Epithelial cell of esophagus (primary cell): ENCODE data around the gene KIF11.

Source experiments
- DNase-seq: peaks from one replicate; pipeline ENCODE4 v3.0.0; 2010; ENCODE audit warnings: low read depth
- H3K4me3 ChIP-seq: 2 replicates; pipeline ENCODE4 v1.5.1; 2011; ENCODE audit warnings: mild to moderate bottlenecking, low read length, control low read depth
- TF ChIP-seq, protein P1 (sequence below): IDR thresholded peaks from 2 replicates; pipeline ENCODE4 v1.5.1; 2011; ENCODE audit warnings: low read depth, mild to moderate bottlenecking, low read length, control low read depth, inconsistent platforms; ENCODE audit not compliant: insufficient read depth; ENCODE audit errors: missing control alignments

Gene KIF11

DNA sequence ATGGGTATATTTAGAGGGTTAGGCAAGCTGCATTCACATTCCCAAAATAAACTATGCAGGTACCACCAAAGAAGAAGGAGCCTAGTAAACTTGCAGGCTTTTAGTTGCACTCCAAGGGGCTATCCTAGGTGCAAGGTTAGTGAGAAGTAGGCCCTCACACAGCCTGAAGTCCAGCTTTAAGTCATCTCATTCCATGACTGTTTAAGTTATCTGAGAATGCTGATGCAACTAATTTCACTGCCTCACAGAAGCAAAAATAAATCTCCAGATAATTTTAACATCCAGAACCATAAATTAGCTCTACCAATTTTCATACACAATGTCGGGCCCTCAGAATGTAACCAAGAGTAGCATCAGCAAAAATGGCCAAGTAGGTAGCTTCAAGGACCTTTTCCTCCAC, 62.5 kb downstream of the KIF11 start:
- no peak overlapping the region for H3K4me3 ChIP-seq
- DNase-seq: no peak

DNA sequence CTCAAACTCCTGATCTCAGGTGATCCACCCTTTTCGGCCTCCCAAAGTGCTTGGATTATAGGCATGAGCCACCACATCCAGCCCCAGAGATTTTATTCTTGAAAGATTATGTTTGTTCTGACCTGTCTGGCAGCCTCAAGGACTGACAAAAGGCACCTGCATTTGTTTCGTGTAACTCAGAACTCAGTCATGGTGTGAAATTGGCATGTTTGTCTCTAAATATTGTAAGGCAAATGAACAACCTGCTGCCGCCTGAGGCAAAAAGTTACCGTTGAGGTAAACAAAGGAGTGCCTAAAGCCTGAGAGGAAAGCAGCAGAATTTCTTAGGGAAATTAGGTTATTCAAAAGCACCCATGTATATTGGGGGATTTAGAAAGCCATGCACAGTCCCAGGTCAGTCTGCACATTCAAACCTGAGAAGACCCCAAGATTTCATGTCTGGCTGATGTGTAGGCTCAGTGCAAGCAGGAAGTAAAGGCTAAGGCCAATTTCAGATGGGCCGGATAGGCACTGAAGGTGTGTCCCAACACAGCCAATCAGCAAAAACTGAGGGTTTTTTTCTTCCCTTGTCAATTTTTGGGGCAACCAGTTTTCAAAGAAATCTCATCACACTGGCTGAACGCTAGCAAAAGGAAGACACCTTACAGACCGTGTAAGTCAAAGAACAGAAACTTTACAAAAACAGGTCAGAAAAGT, 63.5 kb downstream of the KIF11 start:
- no peak overlapping the region for H3K4me3 ChIP-seq
- peak; percentile 66 for DNase-seq
- TF ChIP-seq, protein P1, sequence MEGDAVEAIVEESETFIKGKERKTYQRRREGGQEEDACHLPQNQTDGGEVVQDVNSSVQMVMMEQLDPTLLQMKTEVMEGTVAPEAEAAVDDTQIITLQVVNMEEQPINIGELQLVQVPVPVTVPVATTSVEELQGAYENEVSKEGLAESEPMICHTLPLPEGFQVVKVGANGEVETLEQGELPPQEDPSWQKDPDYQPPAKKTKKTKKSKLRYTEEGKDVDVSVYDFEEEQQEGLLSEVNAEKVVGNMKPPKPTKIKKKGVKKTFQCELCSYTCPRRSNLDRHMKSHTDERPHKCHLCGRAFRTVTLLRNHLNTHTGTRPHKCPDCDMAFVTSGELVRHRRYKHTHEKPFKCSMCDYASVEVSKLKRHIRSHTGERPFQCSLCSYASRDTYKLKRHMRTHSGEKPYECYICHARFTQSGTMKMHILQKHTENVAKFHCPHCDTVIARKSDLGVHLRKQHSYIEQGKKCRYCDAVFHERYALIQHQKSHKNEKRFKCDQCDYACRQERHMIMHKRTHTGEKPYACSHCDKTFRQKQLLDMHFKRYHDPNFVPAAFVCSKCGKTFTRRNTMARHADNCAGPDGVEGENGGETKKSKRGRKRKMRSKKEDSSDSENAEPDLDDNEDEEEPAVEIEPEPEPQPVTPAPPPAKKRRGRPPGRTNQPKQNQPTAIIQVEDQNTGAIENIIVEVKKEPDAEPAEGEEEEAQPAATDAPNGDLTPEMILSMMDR: no peak

More for the DNA sequence above, 62.5 kb downstream of the KIF11 start:
- TF ChIP-seq, protein P1: no peak

DNA sequence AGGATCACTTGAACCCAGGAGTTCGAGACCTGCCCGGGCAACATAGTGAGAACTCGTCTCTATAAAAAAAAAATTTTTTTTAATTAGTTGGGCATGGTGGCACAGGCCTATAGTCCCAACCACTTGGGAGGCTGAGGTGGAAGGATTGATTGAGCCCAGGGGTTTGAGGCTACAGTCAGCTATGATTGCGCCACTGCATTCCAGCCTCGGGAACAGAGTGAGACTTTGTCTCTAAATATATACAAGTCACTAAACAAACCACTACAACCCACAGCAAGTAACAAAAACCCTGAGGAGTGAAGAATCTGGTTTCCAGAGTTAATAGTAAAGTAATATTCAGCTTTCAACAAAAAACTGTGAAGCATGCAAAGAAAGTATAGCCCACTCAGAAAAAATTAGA, 64.1 kb downstream of the KIF11 start:
- DNase-seq: no peak
- TF ChIP-seq, protein P1: no peak
- no peak overlapping the region for H3K4me3 ChIP-seq

DNA sequence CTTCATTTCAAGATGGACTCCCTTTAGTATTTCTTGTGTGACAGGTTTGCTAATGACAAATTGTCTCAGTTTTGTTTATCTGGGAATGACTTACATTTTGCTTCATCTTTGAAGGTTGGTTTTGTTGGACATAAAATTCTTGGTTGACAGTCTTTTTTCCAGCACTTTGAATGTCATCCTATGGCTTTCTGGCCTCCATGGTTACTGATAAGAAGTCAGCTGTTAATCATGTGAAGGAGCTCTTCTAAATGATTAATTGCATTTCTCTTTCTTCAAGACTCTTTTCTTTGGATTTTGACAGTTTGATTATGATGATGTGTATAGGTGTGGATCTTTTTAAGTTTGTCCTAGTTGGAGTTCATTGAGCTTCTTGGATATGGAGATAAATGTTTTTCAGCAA, 69.9 kb downstream of the KIF11 start:
- no peak overlapping the region for H3K4me3 ChIP-seq
- TF ChIP-seq, protein P1: no peak
- DNase-seq: no peak

DNA sequence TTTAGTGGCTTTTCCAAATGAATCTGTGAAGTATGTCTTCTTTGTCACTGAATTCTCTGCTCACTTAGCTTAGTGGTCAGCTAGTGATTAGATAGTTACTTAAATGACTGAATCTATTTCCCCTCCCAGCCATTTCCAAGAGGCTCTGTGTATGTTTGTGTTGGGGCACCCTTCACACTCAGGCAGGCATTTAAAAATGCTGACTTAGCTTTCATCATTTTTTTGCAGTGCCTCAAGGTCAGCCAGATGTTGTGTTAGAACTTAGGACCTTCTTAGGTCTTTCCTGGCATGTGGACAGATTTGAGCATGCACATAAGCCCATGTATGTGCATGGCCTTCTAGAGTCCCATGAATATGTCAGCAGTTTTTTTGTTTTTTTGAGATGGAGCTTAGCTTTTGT, 71.4 kb downstream of the KIF11 start:
- DNase-seq: no peak
- no peak overlapping the region for H3K4me3 ChIP-seq
- TF ChIP-seq, protein P1: no peak

DNA sequence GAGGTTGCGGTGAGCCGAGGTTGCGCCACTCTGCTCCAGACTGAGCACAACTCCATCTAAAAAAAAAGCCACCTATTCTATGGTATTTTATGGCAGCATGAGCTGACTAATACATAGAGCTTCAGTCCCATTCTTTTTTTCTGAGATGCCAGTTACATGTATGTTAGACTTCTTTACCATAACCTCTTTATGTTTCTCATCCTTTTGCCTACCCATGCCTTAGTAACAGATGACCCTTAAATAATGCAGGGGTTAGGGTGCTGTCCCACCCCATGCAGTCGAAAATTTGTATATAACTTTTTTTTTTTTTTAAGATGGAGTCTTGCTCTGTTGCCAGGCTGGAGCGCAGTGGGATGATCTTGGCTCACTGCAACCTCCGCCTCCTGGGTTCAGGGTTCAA, 74.1 kb downstream of the KIF11 start:
- no peak for DNase-seq
- TF ChIP-seq, protein P1: no peak
- H3K4me3 ChIP-seq: no peak overlapping the region

DNA sequence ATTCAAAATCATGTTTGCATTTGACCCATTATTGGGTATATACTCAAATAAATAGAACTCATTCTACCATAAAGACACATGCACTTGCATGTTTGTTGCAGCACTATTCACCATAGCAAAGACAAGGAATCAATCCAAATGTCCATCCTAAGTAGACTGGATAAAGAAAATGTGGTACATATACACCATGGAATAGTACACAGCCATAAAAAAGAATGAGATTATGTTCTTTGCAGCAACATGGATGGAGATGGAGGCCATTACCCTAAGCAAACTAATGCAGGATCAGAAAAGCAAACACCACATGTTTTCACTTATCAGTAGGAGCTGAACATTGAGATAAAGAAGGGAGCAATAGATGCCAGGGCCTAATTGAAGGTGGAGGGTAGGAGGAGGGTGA, 84.8 kb downstream of the KIF11 start:
- TF ChIP-seq, protein P1: no peak
- DNase-seq: no peak
- no peak overlapping the region for H3K4me3 ChIP-seq
